ENCODE data around the gene C1orf87.

The C1orf87 gene

GRCh38 chr1:59945790-59946189 lies 127.8 kb downstream of the C1orf87 start:
- FAIRE-seq, result no peak

Measured in endometrium (tissue), 2 donors.